MCF 10A (cell line): Measurements from ENCODE around the gene ATOX1. TPM values are rescaled to one million over a fixed set of nuclear protein-coding genes. Genes with fewer than 3 reads are reported as not detected.

Experiments
- BruUV-seq: library from RNA; stranded (reverse); fragments of 400-500 nt; replicated peaks from 2 replicates; lab custom pipeline; 2021; lab: Mats Ljungman, UMichigan
- CTCF ChIA-PET: fragments of 300-600 bp; sonication (Branson Sonifier 250); formaldehyde crosslinking; extraction: SDS; loops from one replicate; lab custom pipeline; 2021; ENCODE audit warnings: antibody characterized with exemption, inconsistent platforms; lab: Yijun Ruan, JAX
- POLR2A ChIA-PET: fragments of 300-600, 350-650 bp; sonication (Branson Sonifier 250); formaldehyde crosslinking; extraction: SDS; loops from one replicate; lab custom pipeline; 2020; ENCODE audit warnings: antibody characterized with exemption, inconsistent platforms; lab: Yijun Ruan, JAX
- DNase-seq: peaks from one replicate; pipeline ENCODE4 v3.0.0-alpha.2; 2018; ENCODE audit not compliant: unreplicated experiment
- H3K27ac Mint-ChIP-seq: one replicate; pipeline ENCODE4 v1.8.0; 2022; ENCODE audit warnings: mild to moderate bottlenecking, low read depth, mixed read lengths; ENCODE audit not compliant: unreplicated experiment
- H3K27me3 Mint-ChIP-seq: one replicate; pipeline ENCODE4 v1.8.0; 2022; ENCODE audit warnings: mixed read lengths; ENCODE audit not compliant: insufficient read depth, unreplicated experiment
- H3K36me3 Mint-ChIP-seq: one replicate; pipeline ENCODE4 v1.8.0; 2022; ENCODE audit warnings: mild to moderate bottlenecking, moderate library complexity, mixed read lengths; ENCODE audit not compliant: insufficient read depth, unreplicated experiment
- H3K4me1 Mint-ChIP-seq: one replicate; pipeline ENCODE4 v1.8.0; 2022; ENCODE audit warnings: mixed read lengths; ENCODE audit not compliant: insufficient read depth, unreplicated experiment
- H3K4me3 Mint-ChIP-seq: one replicate; pipeline ENCODE4 v1.8.0; 2022; ENCODE audit warnings: mild to moderate bottlenecking, moderate library complexity, mixed read lengths; ENCODE audit not compliant: unreplicated experiment
- H3K9me3 Mint-ChIP-seq: one replicate; pipeline ENCODE4 v1.8.0; 2022; ENCODE audit warnings: mixed read lengths; ENCODE audit not compliant: unreplicated experiment
- CTCF ChIP-seq: fragments of 200-600 bp; IDR thresholded peaks from one replicate; pipeline ENCODE4 v1.8.0; 2022; ENCODE audit warnings: antibody characterized with exemption, mild to moderate bottlenecking; ENCODE audit not compliant: unreplicated experiment
- intact Hi-C: fragments of 100-400 bp; cut with micrococcal nuclease; formaldehyde crosslinking; loops from 2 replicates; pipeline ENCODE4 v1.14.1; 2022
- total RNA-seq: library from RNA; stranded (reverse); gene quantifications from 2 replicates; pipeline ENCODE4 v1.2.3, GENCODE V29; 2022

ATOX1 gene
- total RNA-seq, 1 experiment from 2014 or later: 155 TPM

- no peaks in the 10 kb centered on the region for H3K27me3 Mint-ChIP-seq
- H3K4me1 Mint-ChIP-seq: peaks cover 12% of the 10 kb centered on the region
- CTCF ChIA-PET: interaction anchor here (0.6 to 12.7 kb wide), 14 partner anchors 11 to 391 kb away, joined by 3 to 159 read pairs (median 5); partner anchors contain the start of gene SLC36A1
- peak overlapping the region; percentile 61 for H3K27ac Mint-ChIP-seq
- POLR2A ChIA-PET: interaction anchor here (0.7 to 4.7 kb wide), 5 partner anchors 10 to 178 kb away, joined by 3 to 78 read pairs (median 5); partner anchors contain the start of gene G3BP1
- intact Hi-C loops: no loop called here
- H3K9me3 Mint-ChIP-seq: no peaks in the 10 kb centered on the region
- no peak for DNase-seq
- H3K36me3 Mint-ChIP-seq: peaks cover 19% of the 10 kb centered on the region
- BruUV-seq: no TSS peak
- no peak overlapping the region for H3K4me3 Mint-ChIP-seq
- no peak for TF ChIP-seq CTCF
These were observed 6.8 kb downstream of the ATOX1 start for GRCh38 chr5:151751593-151751992.

- no peaks in the 10 kb centered on the region for H3K9me3 Mint-ChIP-seq
- H3K4me3 Mint-ChIP-seq: no peak overlapping the region
- intact Hi-C loops: no loop called here
- DNase-seq: peak; percentile 78
- peaks cover 8% of the 10 kb centered on the region for H3K4me1 Mint-ChIP-seq
- no peaks in the 10 kb centered on the region for H3K27me3 Mint-ChIP-seq
- no peak for TF ChIP-seq CTCF
- H3K27ac Mint-ChIP-seq: peak overlapping the region; percentile 61
- CTCF ChIA-PET: interaction anchor here (0.6 to 12.7 kb wide), 13 partner anchors 11 to 304 kb away, joined by 3 to 159 read pairs (median 5); partner anchors contain the start of gene SLC36A1
- POLR2A ChIA-PET: interaction anchor here (0.7 to 4.7 kb wide), 5 partner anchors 9 to 177 kb away, joined by 3 to 78 read pairs (median 5); partner anchors contain the start of gene G3BP1
- BruUV-seq: no TSS peak
- H3K36me3 Mint-ChIP-seq: peaks cover 19% of the 10 kb centered on the region
These were observed 7.3 kb downstream of the ATOX1 start for GRCh38 chr5:151751091-151751490.

GRCh38 chr5:151750121-151750520 lies 8.3 kb downstream of the ATOX1 start:
- Mint-ChIP-seq H3K9me3 (no peaks in the 10 kb centered on the region), H3K36me3 (peaks cover 19% of the 10 kb centered on the region), H3K27ac (no peak overlapping the region), H3K4me1 (peaks cover 16% of the 10 kb centered on the region), H3K4me3 (no peak overlapping the region), H3K27me3 (no peaks in the 10 kb centered on the region)
- CTCF ChIA-PET: interaction anchor here (0.6 to 12.7 kb wide), 10 partner anchors 10 to 697 kb away, joined by 3 to 159 read pairs (median 4); partner anchors contain the start of gene SLC36A1
- POLR2A ChIA-PET: interaction anchor here (3.4 to 4.7 kb wide), 2 partner anchors 8 to 22 kb away, joined by 12 to 78 read pairs; partner anchors contain the start of genes ATOX1 and G3BP1
- intact Hi-C loops: no loop called here
- no peak for TF ChIP-seq CTCF
- BruUV-seq: no TSS peak
- DNase-seq: no peak

GRCh38 chr5:151745071-151745705 lies 13.2 kb downstream of the ATOX1 start:
- Mint-ChIP-seq H3K4me1 (peaks cover 52% of the 10 kb centered on the region), H3K27me3 (no peaks in the 10 kb centered on the region), H3K9me3 (no peaks in the 10 kb centered on the region), H3K4me3 (peak overlapping the region; percentile 17), H3K27ac (peak overlapping the region; percentile 80), H3K36me3 (peaks cover 34% of the 10 kb centered on the region)
- no peak for TF ChIP-seq CTCF
- BruUV-seq: no TSS peak
- POLR2A ChIA-PET: interaction anchor here (0.6 to 8.0 kb wide), 8 partner anchors 12 to 165 kb away, joined by 3 to 80 read pairs (median 4); partner anchors contain the start of genes ATOX1 and G3BP1
- intact Hi-C loops: loop anchor here (1.0 to 10.0 kb wide), 3 partner anchors 26 to 620 kb away; partner anchors contain the start of genes G3BP1 and GM2A
- peak; percentile 98 for DNase-seq
- CTCF ChIA-PET: interaction anchor here (0.6 to 17.0 kb wide), 11 partner anchors 8 to 267 kb away, joined by 3 to 652 read pairs (median 5); partner anchors contain the start of genes ATOX1 and G3BP1
